SK-N-SH treated with all-trans-retinoic acid at 6 μM for 48 hours (cell line): ENCODE measurements around the gene KDELR3.

Experiments used
- ATAC-seq: fragments of 200-7000 bp; cut with Tn5 transposase; 3 replicates; pipeline ENCODE4 v1.9.1; 2020; ENCODE audit warnings: mild to moderate bottlenecking, moderate library complexity
- BACH2 ChIP-seq: fragments of 250-450 bp; sonication (Bioruptor Pico); IDR thresholded peaks from 2 replicates; pipeline ENCODE4 v1.9.0; 2021; ENCODE audit warnings: mild to moderate bottlenecking, borderline replicate concordance
- CSDC2 ChIP-seq: fragments of 250-450 bp; sonication (Bioruptor Pico); IDR thresholded peaks from 2 replicates; pipeline ENCODE4 v1.5.0; 2020; ENCODE audit warnings: mild to moderate bottlenecking, moderate library complexity
- ESRRG ChIP-seq: fragments of 250-450 bp; sonication (Bioruptor Pico); IDR thresholded peaks from 2 replicates; pipeline ENCODE4 v1.6.1; 2021; ENCODE audit warnings: mild to moderate bottlenecking
- GLIS3 ChIP-seq: fragments of 250-450 bp; sonication (Bioruptor Pico); IDR thresholded peaks from 2 replicates; pipeline ENCODE4 v1.5.0; 2020; ENCODE audit warnings: mild to moderate bottlenecking, moderate library complexity
- ISL1 ChIP-seq: fragments of 250-450 bp; sonication (Bioruptor Pico); IDR thresholded peaks from 2 replicates; pipeline ENCODE4 v2.1.2; 2022; ENCODE audit warnings: mild to moderate bottlenecking, moderate library complexity
- PPARA ChIP-seq: fragments of 250-450 bp; sonication (Bioruptor Pico); IDR thresholded peaks from 2 replicates; pipeline ENCODE4 v1.5.0; 2020; ENCODE audit warnings: mild to moderate bottlenecking, borderline replicate concordance
- SNAI2 ChIP-seq: fragments of 250-450 bp; sonication (Bioruptor Pico); IDR thresholded peaks from 2 replicates; pipeline ENCODE4 v1.5.0; 2020; ENCODE audit warnings: mild to moderate bottlenecking, moderate library complexity
- TCF4 ChIP-seq: fragments of 250-450 bp; sonication (Bioruptor Pico); IDR thresholded peaks from 2 replicates; pipeline ENCODE4 v1.8.0; 2021; ENCODE audit warnings: mild to moderate bottlenecking, moderate library complexity, borderline replicate concordance
- TOX ChIP-seq: fragments of 250-450 bp; sonication (Bioruptor Pico); IDR thresholded peaks from 2 replicates; pipeline ENCODE4 v1.8.0; 2021; ENCODE audit warnings: mild to moderate bottlenecking, moderate library complexity, borderline replicate concordance
- ZC3H10 ChIP-seq: fragments of 250-450 bp; sonication (Bioruptor Pico); IDR thresholded peaks from 2 replicates; pipeline ENCODE4 v1.5.1; 2021; ENCODE audit warnings: mild to moderate bottlenecking, moderate library complexity
- ZFP3 ChIP-seq: fragments of 250-450 bp; sonication (Bioruptor Pico); IDR thresholded peaks from 2 replicates; pipeline ENCODE4 v1.5.0; 2020; ENCODE audit warnings: mild to moderate bottlenecking, moderate library complexity
- ZFP30 ChIP-seq: fragments of 450-650 bp; formaldehyde crosslinking; IDR thresholded peaks from 2 replicates; pipeline ENCODE4 v1.5.0; 2022; ENCODE audit warnings: mild to moderate bottlenecking, moderate library complexity
- ZNF565 ChIP-seq: fragments of 450-650 bp; formaldehyde crosslinking; conservative IDR thresholded peaks from 2 replicates; pipeline ENCODE4 v1.5.0; 2020; ENCODE audit warnings: low read depth, mild to moderate bottlenecking, moderate library complexity
- ZNF70 ChIP-seq: fragments of 450-650 bp; formaldehyde crosslinking; IDR thresholded peaks from 2 replicates; pipeline ENCODE4 v1.5.0; 2020; ENCODE audit warnings: mild to moderate bottlenecking, moderate library complexity
- ZNF8 ChIP-seq: fragments of 450-650 bp; formaldehyde crosslinking; IDR thresholded peaks from 2 replicates; pipeline ENCODE4 v1.5.0; 2020; ENCODE audit warnings: mild to moderate bottlenecking, moderate library complexity
- TF ChIP-seq, protein P1 (sequence below): fragments of 250-450 bp; sonication (Bioruptor Pico); IDR thresholded peaks from 2 replicates; pipeline ENCODE4 v1.8.0; 2021; ENCODE audit warnings: low read depth, mild to moderate bottlenecking, moderate library complexity, borderline replicate concordance
- TF ChIP-seq, protein P2 (sequence below): fragments of 250-450 bp; sonication (Bioruptor Pico); IDR thresholded peaks from 2 replicates; pipeline ENCODE4 v1.5.1; 2020; ENCODE audit warnings: low read depth, mild to moderate bottlenecking, moderate library complexity
- TF ChIP-seq, protein P3 (sequence below): fragments of 250-450 bp; sonication (Bioruptor Pico); IDR thresholded peaks from 2 replicates; pipeline ENCODE4 v1.5.1; 2021; ENCODE audit warnings: mild to moderate bottlenecking, moderate library complexity
- TF ChIP-seq, protein P4 (sequence below): fragments of 250-450 bp; sonication (Bioruptor Pico); IDR thresholded peaks from 2 replicates; pipeline ENCODE4 v1.5.0; 2020; ENCODE audit warnings: mild to moderate bottlenecking, moderate library complexity

Gene KDELR3

DNA sequence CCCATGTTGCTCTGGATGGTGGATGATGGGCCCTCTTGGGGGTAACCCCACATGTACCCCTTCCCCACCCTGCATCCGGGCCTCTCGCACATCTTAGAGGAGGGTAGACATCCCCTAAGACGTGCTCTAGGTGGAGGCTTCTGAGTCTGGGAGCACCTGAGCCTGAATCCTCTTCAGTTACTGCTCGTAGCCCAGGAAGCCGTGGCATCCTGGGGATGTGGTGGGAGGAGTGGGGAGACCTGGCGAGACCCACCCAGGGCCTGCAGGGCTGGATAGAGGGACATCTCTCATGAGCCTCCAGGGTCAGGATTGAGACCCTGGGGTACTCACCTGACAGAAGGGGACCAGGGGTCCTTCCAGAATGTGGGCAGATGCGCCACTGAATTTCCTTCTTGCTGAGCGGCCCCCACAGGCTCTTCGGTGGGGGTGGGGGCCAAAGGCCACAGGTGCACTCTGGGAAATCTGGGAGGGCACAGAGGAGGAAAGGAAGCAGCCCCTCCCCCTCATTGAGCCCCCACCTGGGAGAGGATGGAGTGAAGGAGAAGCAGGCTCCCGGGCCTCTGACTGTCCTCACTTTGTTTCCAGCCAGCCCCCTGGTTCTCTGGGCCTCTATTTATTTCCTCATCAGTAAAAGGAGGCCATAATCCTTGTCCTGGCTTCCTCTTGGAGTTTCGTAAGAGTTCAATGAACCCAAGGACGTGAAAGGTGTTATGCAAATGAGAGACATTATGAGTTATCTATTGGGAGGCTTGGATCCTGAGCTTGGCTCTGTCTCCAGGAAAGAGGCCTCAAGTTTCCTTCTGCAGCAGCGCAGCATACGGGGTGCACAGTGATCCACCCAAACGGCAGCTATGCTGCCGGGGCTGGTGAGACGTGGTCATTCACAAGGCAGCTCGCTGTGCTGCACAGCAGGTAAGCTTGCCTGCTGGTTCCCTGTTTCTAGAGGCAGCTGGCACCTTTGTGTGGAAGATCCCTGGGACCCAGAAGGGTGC, 44.1 kb upstream of the KDELR3 start (continued):
- TF ChIP-seq, protein P1, sequence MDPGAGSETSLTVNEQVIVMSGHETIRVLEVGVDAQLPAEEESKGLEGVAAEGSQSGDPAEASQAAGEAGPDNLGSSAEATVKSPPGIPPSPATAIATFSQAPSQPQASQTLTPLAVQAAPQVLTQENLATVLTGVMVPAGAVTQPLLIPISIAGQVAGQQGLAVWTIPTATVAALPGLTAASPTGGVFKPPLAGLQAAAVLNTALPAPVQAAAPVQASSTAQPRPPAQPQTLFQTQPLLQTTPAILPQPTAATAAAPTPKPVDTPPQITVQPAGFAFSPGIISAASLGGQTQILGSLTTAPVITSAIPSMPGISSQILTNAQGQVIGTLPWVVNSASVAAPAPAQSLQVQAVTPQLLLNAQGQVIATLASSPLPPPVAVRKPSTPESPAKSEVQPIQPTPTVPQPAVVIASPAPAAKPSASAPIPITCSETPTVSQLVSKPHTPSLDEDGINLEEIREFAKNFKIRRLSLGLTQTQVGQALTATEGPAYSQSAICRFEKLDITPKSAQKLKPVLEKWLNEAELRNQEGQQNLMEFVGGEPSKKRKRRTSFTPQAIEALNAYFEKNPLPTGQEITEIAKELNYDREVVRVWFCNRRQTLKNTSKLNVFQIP (CRISPR knock-in tag), result no peak
- no peak for TF ChIP-seq CSDC2 (CRISPR knock-in tag)

DNA sequence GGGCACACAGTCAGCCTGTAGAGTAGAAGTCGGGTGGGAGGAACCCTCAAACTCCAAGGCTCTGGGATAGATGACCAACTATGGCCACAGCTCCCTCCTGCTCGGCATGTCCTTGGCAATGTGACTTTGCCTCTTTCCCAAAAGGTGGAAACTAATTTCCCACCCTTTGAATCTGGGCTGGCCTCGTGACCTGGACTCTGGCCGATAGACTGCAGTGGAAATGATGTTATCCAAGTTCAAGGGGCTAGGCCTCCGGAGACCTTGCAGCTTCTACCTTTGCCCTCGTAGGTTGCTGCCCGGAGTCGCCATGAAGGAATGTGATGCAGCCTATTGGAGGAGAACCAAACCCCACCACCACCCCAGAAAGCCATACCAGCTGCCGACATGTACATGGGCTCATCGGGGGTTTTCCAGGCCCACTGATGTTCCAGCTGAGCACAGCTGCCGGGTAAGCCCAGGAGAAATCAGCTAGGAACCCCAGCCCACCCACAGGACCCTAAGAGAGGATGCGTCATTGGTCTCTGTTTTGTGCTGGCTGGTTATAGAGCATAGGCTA, 43.3 kb upstream of the KDELR3 start:
- TF ChIP-seq ZNF8 (CRISPR knock-in tag) (no peak), TCF4 (CRISPR knock-in tag) (no peak), TOX (no peak), ZFP30 (CRISPR knock-in tag) (no peak), ZC3H10 (CRISPR knock-in tag) (no peak), BACH2 (no peak), ZNF70 (CRISPR knock-in tag) (no peak), ZNF565 (CRISPR knock-in tag) (no peak), CSDC2 (CRISPR knock-in tag) (no peak), SNAI2 (no peak), ISL1 (CRISPR knock-in tag) (no peak), PPARA (CRISPR knock-in tag) (no peak), ESRRG (CRISPR knock-in tag) (no peak)
- TF ChIP-seq, protein P2, sequence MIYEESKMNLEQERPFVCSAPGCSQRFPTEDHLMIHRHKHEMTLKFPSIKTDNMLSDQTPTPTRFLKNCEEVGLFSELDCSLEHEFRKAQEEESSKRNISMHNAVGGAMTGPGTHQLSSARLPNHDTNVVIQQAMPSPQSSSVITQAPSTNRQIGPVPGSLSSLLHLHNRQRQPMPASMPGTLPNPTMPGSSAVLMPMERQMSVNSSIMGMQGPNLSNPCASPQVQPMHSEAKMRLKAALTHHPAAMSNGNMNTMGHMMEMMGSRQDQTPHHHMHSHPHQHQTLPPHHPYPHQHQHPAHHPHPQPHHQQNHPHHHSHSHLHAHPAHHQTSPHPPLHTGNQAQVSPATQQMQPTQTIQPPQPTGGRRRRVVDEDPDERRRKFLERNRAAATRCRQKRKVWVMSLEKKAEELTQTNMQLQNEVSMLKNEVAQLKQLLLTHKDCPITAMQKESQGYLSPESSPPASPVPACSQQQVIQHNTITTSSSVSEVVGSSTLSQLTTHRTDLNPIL (CRISPR knock-in tag), result no peak
- TF ChIP-seq, protein P3, sequence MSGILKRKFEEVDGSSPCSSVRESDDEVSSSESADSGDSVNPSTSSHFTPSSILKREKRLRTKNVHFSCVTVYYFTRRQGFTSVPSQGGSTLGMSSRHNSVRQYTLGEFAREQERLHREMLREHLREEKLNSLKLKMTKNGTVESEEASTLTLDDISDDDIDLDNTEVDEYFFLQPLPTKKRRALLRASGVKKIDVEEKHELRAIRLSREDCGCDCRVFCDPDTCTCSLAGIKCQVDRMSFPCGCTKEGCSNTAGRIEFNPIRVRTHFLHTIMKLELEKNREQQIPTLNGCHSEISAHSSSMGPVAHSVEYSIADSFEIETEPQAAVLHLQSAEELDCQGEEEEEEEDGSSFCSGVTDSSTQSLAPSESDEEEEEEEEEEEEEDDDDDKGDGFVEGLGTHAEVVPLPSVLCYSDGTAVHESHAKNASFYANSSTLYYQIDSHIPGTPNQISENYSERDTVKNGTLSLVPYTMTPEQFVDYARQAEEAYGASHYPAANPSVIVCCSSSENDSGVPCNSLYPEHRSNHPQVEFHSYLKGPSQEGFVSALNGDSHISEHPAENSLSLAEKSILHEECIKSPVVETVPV (CRISPR knock-in tag), result no peak
- TF ChIP-seq, protein P4, sequence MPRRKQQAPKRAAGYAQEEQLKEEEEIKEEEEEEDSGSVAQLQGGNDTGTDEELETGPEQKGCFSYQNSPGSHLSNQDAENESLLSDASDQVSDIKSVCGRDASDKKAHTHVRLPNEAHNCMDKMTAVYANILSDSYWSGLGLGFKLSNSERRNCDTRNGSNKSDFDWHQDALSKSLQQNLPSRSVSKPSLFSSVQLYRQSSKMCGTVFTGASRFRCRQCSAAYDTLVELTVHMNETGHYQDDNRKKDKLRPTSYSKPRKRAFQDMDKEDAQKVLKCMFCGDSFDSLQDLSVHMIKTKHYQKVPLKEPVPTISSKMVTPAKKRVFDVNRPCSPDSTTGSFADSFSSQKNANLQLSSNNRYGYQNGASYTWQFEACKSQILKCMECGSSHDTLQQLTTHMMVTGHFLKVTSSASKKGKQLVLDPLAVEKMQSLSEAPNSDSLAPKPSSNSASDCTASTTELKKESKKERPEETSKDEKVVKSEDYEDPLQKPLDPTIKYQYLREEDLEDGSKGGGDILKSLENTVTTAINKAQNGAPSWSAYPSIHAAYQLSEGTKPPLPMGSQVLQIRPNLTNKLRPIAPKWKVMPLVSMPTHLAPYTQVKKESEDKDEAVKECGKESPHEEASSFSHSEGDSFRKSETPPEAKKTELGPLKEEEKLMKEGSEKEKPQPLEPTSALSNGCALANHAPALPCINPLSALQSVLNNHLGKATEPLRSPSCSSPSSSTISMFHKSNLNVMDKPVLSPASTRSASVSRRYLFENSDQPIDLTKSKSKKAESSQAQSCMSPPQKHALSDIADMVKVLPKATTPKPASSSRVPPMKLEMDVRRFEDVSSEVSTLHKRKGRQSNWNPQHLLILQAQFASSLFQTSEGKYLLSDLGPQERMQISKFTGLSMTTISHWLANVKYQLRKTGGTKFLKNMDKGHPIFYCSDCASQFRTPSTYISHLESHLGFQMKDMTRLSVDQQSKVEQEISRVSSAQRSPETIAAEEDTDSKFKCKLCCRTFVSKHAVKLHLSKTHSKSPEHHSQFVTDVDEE (CRISPR knock-in tag), result no peak
- no peak for ATAC-seq

DNA sequence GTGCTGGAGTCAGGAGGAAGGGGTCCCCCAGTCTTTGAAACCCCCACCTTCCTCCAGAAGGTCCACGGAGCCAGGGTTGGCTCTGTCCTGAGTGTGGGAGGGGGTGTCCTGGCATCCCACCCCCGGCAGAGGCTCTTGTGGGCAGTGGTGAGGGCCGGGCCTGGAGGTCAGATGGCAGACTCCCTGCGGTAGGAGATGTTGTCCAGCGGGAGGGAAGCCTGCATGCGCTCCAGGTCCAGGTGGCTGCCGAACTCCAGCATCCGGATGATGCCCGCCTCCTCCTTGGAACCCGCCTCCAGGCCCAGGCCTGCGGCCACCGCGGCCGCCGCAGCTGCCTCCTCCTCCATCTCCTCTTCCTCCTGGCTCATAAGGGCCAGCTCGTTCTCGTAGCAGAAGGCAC, 41.3 kb upstream of the KDELR3 start:
- no peak for ATAC-seq

More for the DNA sequence above, 41.3 kb upstream of the KDELR3 start:
- no peak for TF ChIP-seq ZFP3 (CRISPR knock-in tag)
- TF ChIP-seq, protein P1 (CRISPR knock-in tag), result no peak
- no peak for TF ChIP-seq TCF4 (CRISPR knock-in tag)
- TF ChIP-seq, protein P4 (CRISPR knock-in tag), result no peak
- TF ChIP-seq GLIS3 (CRISPR knock-in tag), result no peak
- no peak for TF ChIP-seq ZNF565 (CRISPR knock-in tag)
- TF ChIP-seq ZC3H10 (CRISPR knock-in tag), result no peak
- no peak for TF ChIP-seq SNAI2
- no peak for TF ChIP-seq BACH2
